Sigmoid colon (tissue), 7 donors: ENCODE results near the gene DARS1. TPM values are rescaled to one million over a fixed set of nuclear protein-coding genes. Genes with fewer than 3 reads are reported as not detected.
A peak's percentile ranks its signal among the peaks of the same experiment; 100 is the strongest.

ENCODE experiments used
- DNase-seq: peaks from one replicate; pipeline ENCODE4 v3.0.0-alpha.2; 2019
- H3K27ac ChIP-seq, 4 donors: fragments of 200-600 bp; sonication (generic); one replicate each; pipeline ENCODE4 v1.5.1; 2016 to 2019; ENCODE audit warnings: mild to moderate bottlenecking in 1 of 4
- H3K27me3 ChIP-seq, 3 donors: fragments of 200-600 bp; sonication (generic); one replicate each; pipeline ENCODE4 v1.5.1; 2019; ENCODE audit warnings: mild to moderate bottlenecking in 1 of 3
- H3K36me3 ChIP-seq, 4 donors: fragments of 200-600 bp; sonication (generic); one replicate each; pipeline ENCODE4 v1.5.1; 2016 to 2019
- H3K4me1 ChIP-seq, 4 donors: fragments of 200-600 bp; sonication (generic); one replicate each; pipeline ENCODE4 v1.5.1; 2017 to 2019
- H3K4me3 ChIP-seq, 4 donors: fragments of 200-600 bp; sonication (generic); one replicate each; pipeline ENCODE4 v1.5.1; 2017 to 2019; ENCODE audit warnings: mild to moderate bottlenecking in 2 of 4, moderate library complexity in 1 of 4
- H3K9me3 ChIP-seq, 4 donors: fragments of 200-600 bp in 3 of 4; sonication (generic) in 3 of 4; one replicate each; pipeline versions ENCODE4 v1.5.1 to v1.6.1; 2013 to 2019
- EP300 ChIP-seq, 4 donors: sonication (generic); formaldehyde crosslinking; IDR thresholded peaks; one replicate each; pipeline ENCODE4 v1.6.1; 2017; ENCODE audit warnings: antibody characterized with exemption in 4 of 4
- POLR2A ChIP-seq, 2 donors: fragments of 450-650 bp; IDR thresholded peaks; one replicate each; pipeline ENCODE4 v1.6.1; 2016; ENCODE audit warnings: antibody characterized with exemption in 2 of 2, mild to moderate bottlenecking in 2 of 2, moderate library complexity in 2 of 2
- POLR2AphosphoS5 ChIP-seq, 4 donors: sonication (generic); formaldehyde crosslinking; IDR thresholded peaks; one replicate each; pipeline ENCODE4 v1.6.1; 2017; ENCODE audit warnings: antibody characterized with exemption in 4 of 4
- WGBS, 2 donors: extraction: QIAGEN DNeasy Blood & Tissue Kit; methylation state at CpG; one replicate each; pipeline ENCODE4 v1.1.7; 2013; 5-methylcytosine and 5-hydroxymethylcytosine counted together
- intact Hi-C: fragments of 100-400 bp; cut with DNase I; formaldehyde crosslinking; loops from one replicate; pipeline ENCODE4 v1.15.1; 2023
- polyA plus RNA-seq, 3 donors: library from polyadenylated mRNA; stranded (reverse); fragments of 200-250 nt; gene quantifications; one replicate each; pipeline ENCODE4 v1.2.3, GENCODE V29; 2013
- total RNA-seq, 4 donors: library from RNA; depleted of rRNA; stranded (reverse); fragments of >200 nt; gene quantifications; one replicate each; pipeline ENCODE4 v1.1.0, GENCODE V29; 2016
- TF ChIP-seq, protein P1 (sequence below), 4 experiments: fragments of 450-650 bp in 3 of 4; fragments of 200-600 bp in 1 of 4; IDR thresholded peaks; one replicate each; pipeline ENCODE4 v1.5.1; 2016 to 2019; ENCODE audit warnings: antibody characterized with exemption in 4 of 4, mild to moderate bottlenecking in 3 of 4, moderate library complexity in 2 of 4
- donor health status: healthy with polysubstance abuse.
- donor health status: Bipolar disorder and iron deficiency.
- donor health status: healthy.

The DARS1 gene
- total and polyA plus RNA-seq, 7 donors, result 31.4 to 95.6 (median 77.3) TPM

DNA sequence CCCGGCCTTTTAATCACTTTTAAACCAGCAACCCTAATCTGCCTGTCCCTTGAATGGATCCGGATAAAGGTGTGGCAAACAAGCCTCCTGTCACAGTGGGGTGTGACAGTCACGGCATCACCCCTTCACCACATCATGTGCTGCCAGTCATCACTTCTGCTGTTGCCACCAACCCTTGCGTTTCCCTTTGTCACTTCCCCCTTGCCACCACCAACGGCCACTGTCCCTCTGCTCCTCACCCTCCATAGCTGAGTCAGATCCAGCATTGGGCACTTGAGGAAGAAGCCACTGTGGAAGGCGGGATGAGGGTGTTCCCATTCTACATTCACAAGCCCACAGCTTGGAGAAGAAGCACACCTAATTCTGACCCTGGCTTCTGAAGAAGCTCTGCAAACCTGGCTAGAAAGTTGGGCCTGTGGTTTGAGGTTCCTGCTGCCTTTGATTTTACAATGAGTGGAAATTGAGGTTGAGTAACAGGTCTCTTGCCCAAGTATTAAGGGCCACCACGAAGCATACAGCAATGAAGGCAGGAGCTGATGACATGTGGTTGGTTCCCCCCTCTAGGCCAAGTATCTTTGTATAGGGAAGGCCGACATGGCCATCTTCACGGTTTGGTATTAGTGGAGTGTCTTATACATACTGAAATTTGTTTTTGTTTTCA, 22.9 kb upstream of the DARS1 start:
- Histone ChIP-seq H3K4me1 (peaks cover 0 to 9% (median 0%) of the 10 kb centered on the region in 4 donors), H3K36me3 (no peaks in the 10 kb centered on the region), H3K9me3 (no peaks in the 10 kb centered on the region), H3K4me3 (no peak overlapping the region), H3K27me3 (no peaks in the 10 kb centered on the region), H3K27ac (no peak overlapping the region)
- 57 to 85% methylated on average over 9 of the region's 9 CpGs for WGBS, 2 donors
- DNase-seq, result peak; percentile 72
- TF ChIP-seq, protein P1, sequence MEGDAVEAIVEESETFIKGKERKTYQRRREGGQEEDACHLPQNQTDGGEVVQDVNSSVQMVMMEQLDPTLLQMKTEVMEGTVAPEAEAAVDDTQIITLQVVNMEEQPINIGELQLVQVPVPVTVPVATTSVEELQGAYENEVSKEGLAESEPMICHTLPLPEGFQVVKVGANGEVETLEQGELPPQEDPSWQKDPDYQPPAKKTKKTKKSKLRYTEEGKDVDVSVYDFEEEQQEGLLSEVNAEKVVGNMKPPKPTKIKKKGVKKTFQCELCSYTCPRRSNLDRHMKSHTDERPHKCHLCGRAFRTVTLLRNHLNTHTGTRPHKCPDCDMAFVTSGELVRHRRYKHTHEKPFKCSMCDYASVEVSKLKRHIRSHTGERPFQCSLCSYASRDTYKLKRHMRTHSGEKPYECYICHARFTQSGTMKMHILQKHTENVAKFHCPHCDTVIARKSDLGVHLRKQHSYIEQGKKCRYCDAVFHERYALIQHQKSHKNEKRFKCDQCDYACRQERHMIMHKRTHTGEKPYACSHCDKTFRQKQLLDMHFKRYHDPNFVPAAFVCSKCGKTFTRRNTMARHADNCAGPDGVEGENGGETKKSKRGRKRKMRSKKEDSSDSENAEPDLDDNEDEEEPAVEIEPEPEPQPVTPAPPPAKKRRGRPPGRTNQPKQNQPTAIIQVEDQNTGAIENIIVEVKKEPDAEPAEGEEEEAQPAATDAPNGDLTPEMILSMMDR (IDR thresholded peaks at IDR 0.05), result no peak
- peak in 2 of 4 donors; percentile 9 to 38 for TF ChIP-seq POLR2AphosphoS5 (IDR thresholded peaks at IDR 0.05)
- TF ChIP-seq POLR2A (IDR thresholded peaks at IDR 0.05), result no peak
- intact Hi-C loops, result no loop called here

DNA sequence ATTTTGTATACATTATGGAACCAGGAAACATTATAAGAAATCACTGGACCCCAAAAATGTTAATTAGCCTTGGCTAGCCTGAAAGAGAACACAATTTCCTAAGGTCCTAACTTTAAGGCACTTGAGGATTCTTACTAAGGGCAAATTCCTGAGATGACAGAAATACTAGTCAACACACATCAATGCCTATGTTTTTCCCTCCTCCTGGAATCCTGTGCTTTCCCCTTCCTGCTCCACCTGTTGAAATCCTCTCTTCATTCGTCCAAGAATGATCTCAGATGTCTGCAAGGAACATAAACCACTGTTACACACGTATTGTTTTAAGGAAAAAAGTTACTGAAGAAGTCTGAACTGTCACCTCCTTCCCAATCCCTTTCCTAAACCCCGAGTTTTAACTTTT, 21.2 kb upstream of the DARS1 start:
- TF ChIP-seq, protein P1 (IDR thresholded peaks at IDR 0.05), result no peak
- TF ChIP-seq POLR2AphosphoS5 (IDR thresholded peaks at IDR 0.05) (no peak), POLR2A (IDR thresholded peaks at IDR 0.05) (no peak), EP300 (IDR thresholded peaks at IDR 0.05) (no peak)
- Histone ChIP-seq H3K4me3 (no peak overlapping the region), H3K4me1 (peaks cover 0 to 9% (median 0%) of the 10 kb centered on the region in 4 donors), H3K27me3 (no peaks in the 10 kb centered on the region), H3K9me3 (no peaks in the 10 kb centered on the region), H3K27ac (no peak overlapping the region), H3K36me3 (no peaks in the 10 kb centered on the region)
- 50 to 70% methylated on average over 3 of the region's 3 CpGs for WGBS, 2 donors
- intact Hi-C loops, result no loop called here
- DNase-seq, result no peak

DNA sequence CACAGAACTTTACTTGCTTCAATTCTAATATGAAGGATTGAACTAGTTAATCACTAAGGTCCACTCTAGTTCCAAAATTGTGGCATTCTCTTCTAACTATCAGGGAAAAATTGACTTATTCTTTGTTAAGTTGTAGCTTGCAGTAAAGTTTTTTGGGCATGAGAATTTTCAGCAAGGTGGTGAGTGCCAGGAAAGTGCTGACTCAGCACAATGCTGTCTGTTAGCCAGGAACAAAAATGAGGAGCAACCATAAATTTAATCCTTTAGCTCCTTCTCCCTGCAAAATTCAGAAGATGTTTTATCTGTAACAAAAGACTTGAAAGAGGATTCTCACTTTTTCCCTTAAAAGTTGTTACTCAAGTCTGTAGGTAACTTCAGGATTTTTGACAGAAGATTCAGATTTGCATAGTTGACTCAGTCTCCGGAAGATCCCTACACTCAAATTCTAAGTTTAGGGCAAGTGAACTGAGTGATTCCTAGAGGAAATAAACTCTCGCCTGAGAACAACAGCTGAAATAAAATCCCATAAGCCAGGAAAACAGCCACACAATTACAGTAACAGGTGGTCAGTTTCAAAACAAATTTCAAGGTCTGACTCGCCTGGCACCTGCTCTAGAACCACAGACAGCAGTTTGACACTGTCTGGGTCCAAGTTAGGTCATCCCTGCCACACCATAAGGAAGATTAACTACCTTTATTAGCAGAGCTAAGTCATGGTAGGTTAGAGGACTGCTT, 20.2 kb upstream of the DARS1 start:
- no peak for DNase-seq
- Histone ChIP-seq H3K4me3 (no peak overlapping the region), H3K36me3 (no peaks in the 10 kb centered on the region), H3K4me1 (peaks cover 0 to 13% (median 4%) of the 10 kb centered on the region in 4 donors), H3K27ac (no peak overlapping the region), H3K9me3 (no peaks in the 10 kb centered on the region), H3K27me3 (no peaks in the 10 kb centered on the region)
- TF ChIP-seq POLR2AphosphoS5 (IDR thresholded peaks at IDR 0.05) (no peak), EP300 (IDR thresholded peaks at IDR 0.05) (no peak), POLR2A (IDR thresholded peaks at IDR 0.05) (no peak)
- TF ChIP-seq, protein P1 (IDR thresholded peaks at IDR 0.05), result no peak
- intact Hi-C loops, result no loop called here
- WGBS, 2 donors, result 44 to 59% methylated on average over 3 of the region's 3 CpGs

DNA sequence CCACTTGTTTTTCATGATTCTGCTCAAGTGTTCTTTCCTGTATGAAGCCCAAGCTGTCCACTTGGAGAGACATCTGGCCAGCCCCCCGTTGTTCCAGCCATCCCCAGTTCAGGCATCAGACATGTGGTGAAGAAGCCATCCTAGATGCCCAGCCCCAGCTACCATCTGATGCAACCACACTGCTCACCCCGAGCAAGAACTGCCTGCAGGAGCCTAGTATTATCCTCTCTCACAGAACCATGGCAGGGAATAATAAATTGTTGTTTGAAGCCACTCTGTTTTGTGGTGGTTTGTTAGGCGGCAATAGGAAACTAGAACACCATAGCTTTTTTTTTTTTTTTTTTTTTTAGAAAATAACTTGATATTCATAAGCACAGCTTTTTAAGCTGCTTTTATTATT, 19.5 kb upstream of the DARS1 start:
- intact Hi-C loops, result no loop called here
- Histone ChIP-seq H3K27me3 (no peaks in the 10 kb centered on the region), H3K9me3 (no peaks in the 10 kb centered on the region), H3K4me1 (peaks cover 0 to 19% (median 11%) of the 10 kb centered on the region in 4 donors), H3K27ac (no peak overlapping the region), H3K36me3 (no peaks in the 10 kb centered on the region), H3K4me3 (no peak overlapping the region)
- DNase-seq, result no peak
- TF ChIP-seq, protein P1 (IDR thresholded peaks at IDR 0.05), result no peak
- TF ChIP-seq EP300 (IDR thresholded peaks at IDR 0.05), result no peak
- WGBS, 2 donors, result 90 to 92% methylated on average over 3 of the region's 3 CpGs
